Stomach (tissue), 9 donors: ENCODE data around the gene TMEM51. TPM values are rescaled to one million over a fixed set of nuclear protein-coding genes. Genes with fewer than 3 reads are reported as not detected.
A peak's percentile ranks its signal among the peaks of the same experiment; 100 is the strongest.

Source experiments
- DNase-seq, 2 donors: peaks; one replicate each; pipeline versions ENCODE4 v3.0.0 to v3.0.0-alpha.2; 2013 to 2019
- H3K27ac ChIP-seq, 5 donors: fragments of 200-600 bp in 4 of 5; sonication (generic) in 4 of 5; one replicate each; pipeline ENCODE4 v1.5.1; 2013 to 2019; ENCODE audit warnings: mild to moderate bottlenecking in 1 of 5, moderate library complexity in 1 of 5
- H3K27me3 ChIP-seq, 3 donors: fragments of 200-600 bp; sonication (generic); one replicate each; pipeline ENCODE4 v1.5.1; 2017 to 2019; ENCODE audit warnings: mixed run types in 1 of 3
- H3K36me3 ChIP-seq, 4 donors: fragments of 200-600 bp; sonication (generic); 1 replicate in 3 of 4; 2 replicates in 1 of 4; pipeline ENCODE4 v1.5.1; 2016 to 2019
- H3K4me1 ChIP-seq, 4 donors: fragments of 200-600 bp; sonication (generic); one replicate each; pipeline ENCODE4 v1.5.1; 2016 to 2019
- H3K4me3 ChIP-seq, 4 donors: fragments of 200-600 bp; sonication (generic) in 3 of 4; one replicate each; pipeline ENCODE4 v1.5.1; 2016 to 2019; ENCODE audit warnings: mild to moderate bottlenecking in 1 of 4
- H3K9me3 ChIP-seq, 4 donors: fragments of 200-600 bp; sonication (generic); one replicate each; pipeline ENCODE4 v1.5.1; 2016 to 2019
- EP300 ChIP-seq: sonication (generic); formaldehyde crosslinking; IDR thresholded peaks from one replicate; pipeline ENCODE4 v1.6.1; 2017; ENCODE audit warnings: antibody characterized with exemption
- POLR2A ChIP-seq, 4 donors: fragments of 450-650 bp; IDR thresholded peaks; one replicate each; pipeline ENCODE4 v1.6.1; 2016; ENCODE audit warnings: antibody characterized with exemption in 4 of 4, control low read depth in 2 of 4, mild to moderate bottlenecking in 1 of 4, moderate library complexity in 1 of 4
- POLR2AphosphoS5 ChIP-seq, 3 donors: sonication (generic); formaldehyde crosslinking; IDR thresholded peaks; one replicate each; pipeline ENCODE4 v1.6.1; 2016; ENCODE audit warnings: antibody characterized with exemption in 3 of 3
- WGBS, 5 donors: extraction: QIAGEN DNeasy Blood & Tissue Kit in 3 of 5; methylation state at CpG; one replicate each; pipeline versions ENCODE4 v1.1.5 to v1.1.7; 2013 to 2018; 5-methylcytosine and 5-hydroxymethylcytosine counted together
- intact Hi-C: fragments of 100-400 bp; cut with DNase I; formaldehyde crosslinking; loops from one replicate; pipeline ENCODE4 v1.15.1; 2023; ENCODE audit warnings: low total_unique reads
- polyA plus RNA-seq, 3 donors: library from polyadenylated mRNA; stranded (reverse); fragments of 200-250 nt; gene quantifications; one replicate each; pipeline ENCODE4 v1.2.3, GENCODE V29; 2013
- total RNA-seq, 5 donors: library from RNA; depleted of rRNA; stranded (reverse); fragments of >200 nt; gene quantifications; one replicate each; pipeline versions ENCODE4 v1.1.0 to v1.2.3, GENCODE V29; 2014 to 2016
- TF ChIP-seq, protein P1 (sequence below), 7 experiments: fragments of 450-650 bp in 4 of 7; fragments of 200-600 bp in 3 of 7; sonication (generic) in 3 of 7; IDR thresholded peaks; one replicate each; pipeline ENCODE4 v1.5.1; 2016 to 2019; ENCODE audit warnings: antibody characterized with exemption in 7 of 7, control low read depth in 2 of 7, mild to moderate bottlenecking in 1 of 7
- donor health status: healthy with polysubstance abuse.
- donor health status: Bipolar disorder and iron deficiency.
- donor health status: healthy.

Gene TMEM51
- total and polyA plus RNA-seq, 8 donors: 1.2 to 32.2 (median 15.1) TPM

DNA sequence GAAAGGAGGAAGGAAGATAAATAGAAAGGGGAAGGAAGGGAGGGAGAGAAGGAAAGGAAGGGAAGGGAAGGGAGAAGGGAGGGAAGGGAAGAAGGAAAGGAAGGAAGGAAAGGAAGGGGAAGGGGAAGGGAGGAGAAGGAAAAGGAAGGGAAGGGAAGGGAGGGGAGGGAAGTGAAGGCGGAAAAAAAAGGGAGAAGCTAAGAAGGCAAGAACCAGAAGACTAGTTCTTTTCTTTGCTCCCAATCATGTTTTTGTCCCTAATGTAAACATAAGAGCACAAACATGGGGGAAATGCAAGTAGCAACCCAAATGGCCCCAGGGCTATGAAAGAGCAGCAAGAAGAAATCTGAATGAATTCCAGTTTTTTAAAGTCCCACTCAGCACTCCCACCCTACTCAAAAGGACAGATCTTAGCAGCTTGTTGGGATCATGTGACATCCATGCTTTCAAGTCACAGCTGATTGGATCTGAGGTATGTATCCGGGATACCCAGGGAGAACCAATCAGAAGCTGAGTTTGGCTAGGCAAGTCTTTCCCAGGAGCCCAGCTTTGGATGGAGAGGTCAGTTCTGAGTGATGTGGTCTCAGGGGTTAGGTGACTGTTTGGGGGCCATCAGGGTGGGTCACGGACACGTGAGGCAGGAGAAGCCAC is 69.2 kb downstream of the TMEM51 start:
- DNase-seq: no peak
- WGBS, 5 donors: 86 to 95% (median 91%) methylated on average over 4 of the region's 4 CpGs

DNA sequence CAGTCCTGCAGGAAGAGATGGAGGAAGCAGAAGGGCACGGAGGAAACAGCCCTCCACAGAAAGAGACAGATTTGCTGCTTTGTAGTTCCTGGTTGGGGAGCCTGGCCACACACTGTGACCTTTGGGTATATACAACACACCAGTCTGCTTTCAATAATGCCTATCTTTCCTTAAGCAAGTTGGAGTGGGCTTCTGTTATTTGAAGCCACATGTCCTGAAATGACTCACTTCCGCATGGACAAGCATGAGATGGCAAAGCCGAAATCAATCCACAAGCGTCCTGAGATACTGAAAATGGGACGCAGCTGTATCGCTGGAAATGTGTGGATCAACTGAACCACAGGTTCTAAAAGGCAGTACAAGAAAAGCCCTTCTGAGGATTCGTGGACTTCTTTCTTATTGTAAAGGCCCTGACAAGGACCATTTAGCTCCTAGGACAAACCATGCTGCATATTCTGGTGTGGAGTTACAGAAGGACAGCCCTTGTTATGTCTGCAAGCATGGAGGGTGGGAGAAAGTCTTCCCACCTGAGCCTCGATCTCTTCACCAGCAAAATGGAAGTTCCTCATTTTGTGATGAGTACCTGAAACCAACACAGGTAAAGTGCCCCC is 70.8 kb downstream of the TMEM51 start:
- Histone ChIP-seq H3K27me3 (no peaks in the 10 kb centered on the region), H3K27ac (peak overlapping the region in 1 of 5 donors; percentile 37), H3K9me3 (no peaks in the 10 kb centered on the region), H3K4me3 (no peak overlapping the region), H3K36me3 (peaks cover 9 to 13% (median 11%) of the 10 kb centered on the region in 4 donors), H3K4me1 (peaks cover 0 to 45% (median 27%) of the 10 kb centered on the region in 4 donors)
- TF ChIP-seq POLR2AphosphoS5 (IDR thresholded peaks at IDR 0.05) (no peak), EP300 (no peak), POLR2A (IDR thresholded peaks at IDR 0.05) (no peak)
- TF ChIP-seq, protein P1, sequence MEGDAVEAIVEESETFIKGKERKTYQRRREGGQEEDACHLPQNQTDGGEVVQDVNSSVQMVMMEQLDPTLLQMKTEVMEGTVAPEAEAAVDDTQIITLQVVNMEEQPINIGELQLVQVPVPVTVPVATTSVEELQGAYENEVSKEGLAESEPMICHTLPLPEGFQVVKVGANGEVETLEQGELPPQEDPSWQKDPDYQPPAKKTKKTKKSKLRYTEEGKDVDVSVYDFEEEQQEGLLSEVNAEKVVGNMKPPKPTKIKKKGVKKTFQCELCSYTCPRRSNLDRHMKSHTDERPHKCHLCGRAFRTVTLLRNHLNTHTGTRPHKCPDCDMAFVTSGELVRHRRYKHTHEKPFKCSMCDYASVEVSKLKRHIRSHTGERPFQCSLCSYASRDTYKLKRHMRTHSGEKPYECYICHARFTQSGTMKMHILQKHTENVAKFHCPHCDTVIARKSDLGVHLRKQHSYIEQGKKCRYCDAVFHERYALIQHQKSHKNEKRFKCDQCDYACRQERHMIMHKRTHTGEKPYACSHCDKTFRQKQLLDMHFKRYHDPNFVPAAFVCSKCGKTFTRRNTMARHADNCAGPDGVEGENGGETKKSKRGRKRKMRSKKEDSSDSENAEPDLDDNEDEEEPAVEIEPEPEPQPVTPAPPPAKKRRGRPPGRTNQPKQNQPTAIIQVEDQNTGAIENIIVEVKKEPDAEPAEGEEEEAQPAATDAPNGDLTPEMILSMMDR (IDR thresholded peaks at IDR 0.05): no peak
- DNase-seq: no peak
- intact Hi-C loops: no loop called here
- 79 to 92% (median 87%) methylated on average over 8 of the region's 8 CpGs for WGBS, 5 donors

More for the DNA sequence above, 69.2 kb downstream of the TMEM51 start:
- H3K4me3 ChIP-seq: no peak overlapping the region
- TF ChIP-seq EP300 (no peak), POLR2AphosphoS5 (IDR thresholded peaks at IDR 0.05) (no peak), POLR2A (IDR thresholded peaks at IDR 0.05) (no peak)
- TF ChIP-seq, protein P1 (IDR thresholded peaks at IDR 0.05): no peak
- intact Hi-C loops: no loop called here
- no peaks in the 10 kb centered on the region for H3K27me3 ChIP-seq
- peaks cover 0 to 60% (median 35%) of the 10 kb centered on the region in 4 donors for H3K4me1 ChIP-seq
- no peaks in the 10 kb centered on the region for H3K9me3 ChIP-seq
- H3K36me3 ChIP-seq: peaks cover 12 to 19% (median 16%) of the 10 kb centered on the region in 4 donors
- H3K27ac ChIP-seq: no peak overlapping the region

DNA sequence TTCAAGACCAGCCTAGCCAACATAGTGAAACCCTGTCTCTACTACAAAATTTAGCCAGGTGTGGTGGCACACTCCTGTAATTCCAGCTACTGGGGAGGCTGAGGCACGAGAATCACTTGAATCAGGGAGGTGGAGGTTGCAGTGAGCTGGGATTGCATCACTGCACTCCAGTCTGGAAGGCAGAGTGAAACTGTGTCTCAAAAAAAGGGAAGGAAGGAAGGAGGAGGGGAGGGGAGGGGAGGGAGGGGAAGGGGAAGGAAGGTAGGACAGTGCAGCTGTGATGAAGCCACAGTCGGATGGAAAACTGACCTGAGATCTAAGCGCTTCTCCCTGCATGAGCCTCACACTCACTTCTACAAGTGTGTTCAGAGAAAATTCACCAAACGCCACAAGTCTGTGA is 71.4 kb downstream of the TMEM51 start:
- H3K36me3 ChIP-seq: peaks cover 3 to 7% (median 5%) of the 10 kb centered on the region in 4 donors
- peak overlapping the region in 1 of 5 donors; percentile 37 for H3K27ac ChIP-seq
- peaks cover 0 to 42% (median 26%) of the 10 kb centered on the region in 4 donors for H3K4me1 ChIP-seq
- TF ChIP-seq POLR2AphosphoS5 (IDR thresholded peaks at IDR 0.05) (no peak), POLR2A (IDR thresholded peaks at IDR 0.05) (no peak), EP300 (no peak)
- TF ChIP-seq, protein P1 (IDR thresholded peaks at IDR 0.05): no peak
- whole genome bisulfite sequencing, 5 donors: 64 to 91% (median 79%) methylated on average over 2 to 4 of the region's 4 CpGs
- no peak for DNase-seq
- no peaks in the 10 kb centered on the region for H3K9me3 ChIP-seq
- intact Hi-C loops: no loop called here
- H3K27me3 ChIP-seq: no peaks in the 10 kb centered on the region
- no peak overlapping the region for H3K4me3 ChIP-seq

DNA sequence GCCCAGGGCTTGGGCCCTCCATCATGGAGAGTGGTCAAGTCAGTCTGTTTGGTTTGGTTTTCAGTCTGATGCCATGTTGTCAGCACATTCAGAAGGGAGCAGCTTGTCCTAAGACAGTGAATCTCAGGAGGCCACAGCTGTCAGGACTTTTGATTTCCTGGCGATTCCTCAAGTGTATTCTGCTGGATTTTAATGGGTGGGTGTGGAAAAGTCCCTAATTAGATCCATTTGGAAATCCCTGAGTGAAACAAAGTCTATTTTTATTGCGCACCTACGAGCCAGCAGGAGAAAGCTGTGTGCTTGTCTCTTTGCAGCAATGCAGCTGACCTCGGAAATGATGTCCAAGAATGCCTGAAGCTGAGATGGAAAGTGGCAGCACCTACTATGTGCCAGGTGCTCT is 71.9 kb downstream of the TMEM51 start:
- peaks cover 0 to 44% (median 24%) of the 10 kb centered on the region in 4 donors for H3K4me1 ChIP-seq
- H3K4me3 ChIP-seq: no peak overlapping the region
- WGBS, 5 donors: 61 to 82% (median 64%) methylated on average over 4 of the region's 4 CpGs
- no peaks in the 10 kb centered on the region for H3K27me3 ChIP-seq
- TF ChIP-seq EP300: no peak
- TF ChIP-seq POLR2A (IDR thresholded peaks at IDR 0.05): no peak
- TF ChIP-seq, protein P1 (IDR thresholded peaks at IDR 0.05): no peak
- no peak for TF ChIP-seq POLR2AphosphoS5 (IDR thresholded peaks at IDR 0.05)
- peaks cover 0 to 5% (median under 1%) of the 10 kb centered on the region in 4 donors for H3K36me3 ChIP-seq
- intact Hi-C loops: no loop called here
- no peaks in the 10 kb centered on the region for H3K9me3 ChIP-seq
- H3K27ac ChIP-seq: no peak overlapping the region
- no peak for DNase-seq
